ENCODE data around the gene FRYL.

FRYL gene

DNA sequence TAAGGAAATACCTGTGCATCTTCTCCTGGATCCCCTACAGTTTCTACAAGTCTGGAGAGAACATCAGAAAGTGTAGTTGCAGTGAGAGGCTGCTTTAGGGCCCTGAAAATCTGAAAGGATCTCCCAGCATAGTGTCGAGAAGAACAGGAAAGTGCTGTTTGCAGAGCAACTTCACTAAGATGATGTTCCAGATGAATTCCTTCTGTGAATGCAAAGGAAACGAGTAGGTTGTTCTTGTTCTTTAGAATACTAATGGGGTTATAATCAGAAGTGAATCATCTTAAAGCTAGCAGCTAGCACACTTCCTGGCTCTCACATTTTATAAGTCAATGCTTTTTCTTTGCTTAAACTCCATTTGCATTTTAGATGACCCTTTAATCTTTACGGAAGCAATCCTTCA, 236.3 kb downstream of the FRYL start:
- DNase-seq = no peak

DNA sequence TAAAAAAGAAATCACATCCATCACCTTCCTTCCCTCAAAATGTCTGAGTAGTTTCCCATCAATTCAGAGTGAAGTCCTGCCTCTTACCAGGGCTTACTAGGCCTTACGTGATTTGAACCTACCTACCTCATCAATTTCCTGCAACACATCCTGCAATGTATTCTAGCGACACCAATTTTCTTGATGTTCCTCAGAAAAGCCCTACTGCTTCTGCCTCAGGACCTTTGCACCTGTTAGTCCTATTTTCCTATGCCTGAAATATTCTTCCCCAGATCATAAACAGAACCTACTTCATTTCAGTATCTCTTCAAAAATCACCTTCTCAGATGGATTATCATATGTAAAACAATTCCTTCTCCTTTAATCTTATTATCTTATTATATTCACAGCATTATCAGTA, 237.2 kb downstream of the FRYL start:
- no peak for DNase-seq

DNA sequence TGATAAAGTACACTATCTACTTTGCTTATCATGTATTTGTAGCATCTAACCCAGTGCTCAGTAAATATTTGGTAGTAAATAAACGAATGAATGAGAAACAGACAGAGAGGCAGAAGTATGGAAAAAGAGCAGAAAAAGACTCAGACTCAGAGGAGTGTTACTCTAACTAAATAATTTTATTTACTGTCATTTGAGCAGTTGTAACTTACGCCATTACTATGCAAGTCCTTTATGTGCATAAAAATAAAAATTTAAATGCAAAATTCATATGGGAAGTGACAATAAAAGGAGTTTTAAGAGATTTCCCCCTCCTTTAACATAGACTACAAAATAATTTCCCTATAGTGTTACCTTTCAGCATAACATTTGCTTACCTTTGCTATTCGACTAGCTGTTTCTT, 240.5 kb downstream of the FRYL start:
- no peak for DNase-seq

DNA sequence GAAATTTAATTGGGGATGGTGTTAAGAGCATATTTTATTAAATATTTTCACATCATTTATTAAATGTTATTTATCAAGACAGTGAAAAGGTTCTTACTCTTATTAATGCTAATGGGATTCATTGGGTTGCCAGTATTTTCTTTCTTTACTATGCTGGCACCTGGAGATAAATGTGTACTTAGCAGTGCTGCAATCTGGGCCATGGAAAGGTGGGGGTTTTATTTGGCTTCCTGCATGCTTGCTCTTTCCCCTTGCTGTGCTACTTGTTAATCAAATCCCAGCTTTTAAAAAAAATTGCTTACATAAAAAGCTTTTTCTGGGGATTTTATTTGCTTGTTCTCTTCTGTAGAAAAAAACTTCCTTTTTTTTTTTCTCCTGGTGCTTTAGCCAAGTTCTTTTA, 241.7 kb downstream of the FRYL start:
- no peak for DNase-seq

DNA sequence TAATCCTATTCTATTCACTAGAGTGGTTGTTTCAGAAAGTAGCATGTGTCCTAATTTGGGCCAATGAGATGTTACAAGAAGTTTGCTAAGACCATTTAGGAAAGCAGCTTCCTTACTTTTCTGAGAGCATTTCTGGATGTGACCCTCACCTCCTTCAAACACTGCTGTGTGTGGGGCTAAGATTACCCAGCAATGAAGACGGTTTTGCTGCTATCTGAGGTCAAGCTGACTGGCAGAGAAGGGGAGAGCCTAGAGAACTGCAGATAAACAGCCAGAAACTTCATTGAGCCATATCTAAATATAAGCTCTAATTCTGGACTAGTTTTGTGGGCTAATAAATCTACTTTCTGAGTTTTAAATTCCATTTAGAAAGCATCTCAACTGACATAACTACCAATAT, 253.7 kb downstream of the FRYL start:
- DNase-seq = no peak

DNA sequence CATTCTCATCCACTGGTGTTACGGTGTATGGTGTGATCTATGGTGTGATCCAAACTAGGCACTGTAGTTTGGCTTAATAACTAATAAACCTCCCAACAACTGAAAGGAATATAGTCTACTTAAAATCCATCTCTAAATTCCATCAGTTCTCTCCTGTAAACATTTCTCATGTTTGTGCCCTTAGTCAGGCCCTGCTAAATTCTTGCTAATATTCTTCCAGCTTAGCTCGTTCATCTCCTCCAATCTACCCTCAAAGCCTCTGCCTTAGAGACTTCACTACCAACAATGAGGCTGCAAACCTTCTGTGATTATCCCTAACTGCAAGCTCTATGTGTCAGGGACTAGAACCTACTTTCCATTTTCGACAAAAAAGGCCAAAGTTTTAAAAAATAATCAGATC, 261.9 kb downstream of the FRYL start:
- DNase-seq = no peak

DNA sequence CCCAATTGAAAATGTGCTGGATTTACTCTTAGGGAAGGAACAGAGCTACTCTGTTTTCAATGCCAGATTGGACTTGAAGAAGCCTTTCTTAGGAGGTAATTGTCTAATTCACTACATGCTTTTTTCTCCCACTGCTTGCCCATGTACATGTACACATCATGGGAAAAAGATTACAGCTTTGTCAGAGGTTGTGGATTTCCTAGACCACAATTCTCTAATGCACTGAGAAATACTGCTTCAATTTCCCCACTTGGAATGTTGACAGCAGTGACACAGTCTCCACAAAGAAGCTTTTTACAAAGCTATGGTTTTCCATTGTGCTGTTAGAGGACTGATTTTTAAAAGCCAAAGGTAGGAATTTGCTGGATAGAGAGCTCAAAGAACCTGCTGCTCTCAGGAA, 270.5 kb downstream of the FRYL start:
- no peak for DNase-seq

DNA sequence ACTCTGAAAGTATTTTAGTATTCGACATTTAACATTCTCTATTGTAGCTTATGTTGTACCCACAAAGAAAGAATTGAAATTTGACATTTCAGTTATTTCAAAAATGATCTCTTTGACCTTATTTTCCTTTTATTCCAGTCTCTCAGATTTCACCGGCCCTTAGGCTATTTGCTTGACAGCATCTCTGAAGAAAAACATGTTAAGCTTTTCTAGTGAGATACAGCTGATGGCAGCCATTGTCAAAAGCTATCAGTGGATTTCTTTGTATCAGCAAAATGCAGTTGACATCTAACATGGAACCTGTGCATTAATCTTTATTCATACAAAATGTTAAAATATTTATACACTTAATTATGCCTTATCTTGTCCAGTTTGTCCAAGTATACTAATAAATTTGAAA, 273.4 kb downstream of the FRYL start:
- no peak for DNase-seq

DNA sequence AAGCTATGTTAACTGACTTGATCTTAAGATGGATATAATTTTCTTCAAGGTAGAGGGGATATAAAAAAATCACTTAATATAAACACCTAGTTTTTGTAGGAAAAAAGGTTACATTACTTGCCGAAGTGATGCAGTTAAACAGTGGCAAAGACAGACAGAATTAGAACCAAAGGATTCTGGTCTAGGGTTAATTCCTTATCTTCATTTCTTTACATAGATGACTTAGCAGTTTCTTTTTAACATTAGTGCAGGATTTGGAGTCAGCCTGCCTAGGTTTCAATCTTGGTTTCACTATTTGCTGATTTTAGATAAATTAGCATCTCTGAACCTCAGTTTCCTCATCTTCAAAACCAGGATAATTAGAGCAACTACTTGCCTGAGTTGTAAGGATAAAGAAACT, 275.7 kb downstream of the FRYL start:
- no peak for DNase-seq

DNA sequence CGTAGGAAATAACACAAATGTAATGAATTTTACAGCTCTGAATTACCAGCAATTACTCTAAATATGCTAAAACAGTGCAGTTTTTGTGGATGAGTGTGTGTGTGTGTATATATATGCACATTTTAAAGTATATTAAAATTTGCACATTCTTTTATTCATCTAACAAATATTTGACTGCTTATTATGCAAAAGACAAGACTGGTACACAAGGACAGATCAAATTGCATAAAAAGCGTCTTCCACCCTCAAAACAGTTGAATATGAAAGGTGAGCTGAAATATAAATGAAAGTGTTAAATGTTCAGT, 276.1 kb downstream of the FRYL start:
- no peak for DNase-seq

DNA sequence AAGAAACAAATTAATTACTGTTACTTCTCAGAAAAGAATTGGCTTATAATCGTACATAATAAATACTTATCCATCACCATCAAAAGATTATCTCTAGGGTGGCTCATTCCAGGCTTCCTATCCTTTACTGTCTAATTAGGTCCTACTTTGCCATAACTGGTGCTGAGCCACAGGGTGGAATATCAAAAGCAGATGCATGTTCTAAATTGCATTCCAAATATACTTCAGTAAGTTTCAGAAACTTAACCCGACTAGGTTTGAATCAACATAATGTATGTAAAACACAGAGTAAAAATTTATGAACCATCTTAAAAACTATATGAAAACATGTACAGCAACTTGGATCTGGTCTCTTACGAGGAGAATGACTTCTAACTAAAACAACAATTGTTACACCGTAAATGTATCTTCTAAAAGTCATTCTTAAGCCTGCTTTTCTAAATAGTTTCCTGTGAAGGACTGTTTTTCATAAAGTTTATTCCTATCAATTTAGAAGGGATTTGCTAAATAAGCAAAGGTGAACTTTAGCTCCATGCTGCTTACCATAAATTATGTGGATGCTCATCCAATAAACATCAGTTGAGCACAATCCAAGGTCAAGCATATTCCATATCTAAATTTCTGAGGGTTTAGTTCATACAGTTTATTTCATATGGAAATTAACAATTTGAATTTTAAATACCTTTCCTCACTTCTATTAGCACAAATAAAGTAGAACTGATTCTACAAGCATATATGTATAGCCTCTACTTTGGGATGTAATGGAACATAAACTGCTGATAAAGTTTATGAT, 276.6 kb downstream of the FRYL start:
- no peak for DNase-seq

DNA sequence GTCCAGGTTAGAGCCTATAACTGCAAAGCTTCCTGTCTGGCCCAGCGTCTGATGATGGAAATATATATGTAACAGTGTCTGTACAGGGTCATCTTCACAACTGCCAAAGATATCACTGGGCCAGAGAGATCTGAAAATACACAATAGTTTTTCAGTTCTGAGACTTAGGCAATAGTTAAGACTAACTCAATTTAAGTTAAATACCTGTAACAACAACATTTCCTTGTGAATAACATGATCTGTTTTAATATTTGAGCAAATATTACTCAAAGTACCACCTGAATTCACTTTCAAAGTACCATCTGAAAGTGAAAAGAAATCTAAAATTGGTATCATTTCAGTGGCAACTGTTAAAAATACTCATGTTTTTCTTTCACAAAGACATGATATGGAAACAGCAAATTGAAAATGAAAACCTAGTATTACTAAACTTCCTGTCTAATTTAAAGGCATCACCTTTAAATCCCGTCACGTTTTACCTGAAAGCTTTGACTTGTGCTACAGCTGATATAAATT, 280.5 kb downstream of the FRYL start:
- DNase-seq = no peak

DNA sequence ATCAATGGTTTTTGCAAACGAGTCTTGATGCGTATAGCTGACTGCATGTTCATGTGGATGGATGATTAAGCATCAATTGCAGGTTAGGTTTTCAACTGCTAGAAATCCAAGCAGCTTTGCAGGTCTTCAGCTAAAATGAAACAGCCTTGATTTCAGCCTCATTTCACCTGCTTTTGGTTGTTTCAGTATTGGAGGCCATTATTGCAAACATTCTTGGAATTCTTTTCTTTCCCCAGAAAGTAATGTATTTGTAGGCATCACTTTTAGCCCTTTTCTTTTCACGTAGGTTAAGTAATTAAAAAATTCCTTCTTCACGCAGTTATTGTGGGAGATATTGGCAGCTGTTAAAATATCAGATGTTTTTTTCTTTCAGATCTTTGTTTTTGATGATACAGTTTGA, 281.2 kb downstream of the FRYL start:
- no peak for DNase-seq

DNA sequence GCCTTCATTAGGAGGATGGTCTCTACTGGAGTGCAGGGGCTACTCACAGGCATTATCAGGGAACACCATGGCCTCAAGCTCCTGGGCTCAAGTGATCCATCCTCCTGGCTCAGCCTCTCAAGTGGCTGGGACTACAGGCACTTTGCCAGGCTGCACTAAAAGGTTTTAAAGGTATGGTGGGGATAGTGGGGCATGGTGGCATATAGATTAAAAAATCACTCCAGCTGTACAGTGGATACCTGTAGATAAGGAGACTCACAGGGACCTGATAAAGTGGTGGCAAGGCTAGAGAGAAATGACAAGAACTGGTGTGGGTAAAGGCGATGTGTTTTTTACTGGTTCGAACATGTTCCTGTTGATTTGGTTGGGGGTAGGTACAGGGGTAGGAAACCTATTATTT, 284.1 kb downstream of the FRYL start:
- no peak for DNase-seq

DNA sequence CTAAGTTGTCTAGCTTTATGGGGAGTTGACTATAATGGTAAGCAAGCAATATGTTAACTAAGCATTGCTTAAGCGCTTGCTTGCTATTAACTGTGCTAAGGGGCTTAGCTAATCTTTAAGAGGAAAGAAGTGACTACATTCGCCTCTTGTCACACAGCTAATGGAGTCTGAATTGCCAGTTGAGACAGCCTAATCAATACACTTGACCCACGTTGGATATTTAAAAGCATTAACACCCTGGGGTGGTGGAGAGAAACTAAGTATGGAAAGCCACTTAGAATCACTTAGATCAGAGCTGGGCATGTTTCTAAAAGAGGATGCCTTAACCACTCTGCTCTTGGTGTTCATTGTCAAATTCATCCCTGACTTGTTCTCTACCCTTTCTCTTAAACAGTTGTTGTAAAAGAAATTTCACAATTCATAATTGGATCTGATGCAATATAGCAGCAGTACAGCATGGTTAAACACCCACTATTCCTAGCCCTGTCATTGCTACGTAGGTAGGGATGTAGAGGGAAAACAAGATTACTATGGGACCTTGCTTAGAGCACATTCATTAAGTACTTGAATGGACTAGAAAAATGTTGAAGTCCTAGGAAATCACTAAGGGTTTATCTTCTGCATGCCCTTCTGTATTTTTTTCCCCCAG, 286.5 kb downstream of the FRYL start:
- DNase-seq = no peak

DNA sequence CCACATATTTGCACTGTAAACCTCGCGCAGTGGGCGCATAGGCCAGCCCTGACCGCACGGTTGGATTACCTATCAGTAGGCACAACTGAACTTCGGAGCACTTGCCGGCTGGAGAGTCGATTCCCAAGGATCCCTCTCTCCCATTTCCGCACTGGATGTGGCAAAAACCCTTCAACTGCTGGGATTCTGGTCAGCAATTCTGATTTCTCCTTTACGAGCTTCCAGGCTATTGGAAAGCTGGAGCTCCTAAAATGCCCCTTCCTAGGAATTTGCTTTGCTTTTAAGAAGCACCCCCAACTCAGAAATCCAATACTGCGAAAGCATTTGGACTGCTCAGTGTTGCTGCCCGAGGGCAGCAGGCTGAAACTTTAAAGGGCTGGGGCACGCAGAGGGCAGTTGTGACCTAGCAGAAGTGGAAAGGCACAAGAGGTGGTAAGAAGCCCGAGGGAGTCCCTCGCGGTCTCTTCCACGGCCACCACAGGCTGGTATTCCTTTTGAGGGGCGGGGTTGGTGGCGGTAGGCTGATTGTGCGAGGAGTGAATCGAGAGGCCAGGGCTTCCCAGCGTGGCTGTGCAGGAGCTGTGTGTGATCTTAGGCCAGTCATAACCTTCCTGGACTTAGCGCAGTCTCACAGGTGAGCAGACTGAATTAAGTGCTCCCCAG, 288.4 kb downstream of the FRYL start:
- DNase-seq = no peak

DNA sequence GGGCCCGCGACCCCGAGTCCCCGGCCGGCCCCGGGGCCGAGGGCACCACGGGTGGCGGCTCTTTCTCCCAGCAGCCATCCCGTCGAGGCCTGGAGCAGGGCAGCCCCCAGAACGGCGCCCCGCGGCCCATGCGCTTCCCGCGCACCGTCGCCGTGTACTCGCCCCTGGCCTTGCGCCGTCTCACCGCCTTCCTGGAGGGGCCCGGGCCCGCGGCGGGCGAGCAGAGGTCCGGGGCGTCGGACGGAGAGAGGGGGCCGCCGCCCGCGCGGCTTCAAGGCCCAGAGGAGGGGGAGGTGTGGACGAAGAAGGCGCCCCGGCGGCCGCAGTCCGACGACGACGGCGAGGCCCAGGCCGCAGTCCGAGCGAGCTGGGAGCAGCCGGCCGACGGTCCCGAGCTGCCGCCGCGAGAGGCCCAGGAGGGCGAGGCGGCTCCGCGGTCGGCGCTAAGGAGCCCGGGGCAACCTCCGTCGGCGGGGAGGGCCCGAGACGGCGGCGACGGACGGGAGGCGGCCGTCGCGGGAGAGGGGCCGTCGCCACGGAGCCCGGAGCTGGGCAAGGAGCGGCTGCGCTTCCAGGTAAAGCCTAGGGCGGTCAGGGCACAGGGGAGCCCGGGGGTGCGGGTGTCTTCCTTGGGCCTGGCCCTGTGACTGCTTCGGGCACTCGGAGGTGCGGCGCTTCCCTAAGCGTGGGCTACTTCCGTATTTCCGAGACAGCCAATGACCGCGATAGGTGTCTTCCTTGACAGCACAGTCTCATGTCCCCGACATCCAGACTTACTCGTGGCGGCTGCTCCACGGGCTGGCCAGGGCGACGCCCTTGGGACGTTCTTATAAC, 289.2 kb downstream of the FRYL start:
- DNase-seq = peak; percentile 59

DNA sequence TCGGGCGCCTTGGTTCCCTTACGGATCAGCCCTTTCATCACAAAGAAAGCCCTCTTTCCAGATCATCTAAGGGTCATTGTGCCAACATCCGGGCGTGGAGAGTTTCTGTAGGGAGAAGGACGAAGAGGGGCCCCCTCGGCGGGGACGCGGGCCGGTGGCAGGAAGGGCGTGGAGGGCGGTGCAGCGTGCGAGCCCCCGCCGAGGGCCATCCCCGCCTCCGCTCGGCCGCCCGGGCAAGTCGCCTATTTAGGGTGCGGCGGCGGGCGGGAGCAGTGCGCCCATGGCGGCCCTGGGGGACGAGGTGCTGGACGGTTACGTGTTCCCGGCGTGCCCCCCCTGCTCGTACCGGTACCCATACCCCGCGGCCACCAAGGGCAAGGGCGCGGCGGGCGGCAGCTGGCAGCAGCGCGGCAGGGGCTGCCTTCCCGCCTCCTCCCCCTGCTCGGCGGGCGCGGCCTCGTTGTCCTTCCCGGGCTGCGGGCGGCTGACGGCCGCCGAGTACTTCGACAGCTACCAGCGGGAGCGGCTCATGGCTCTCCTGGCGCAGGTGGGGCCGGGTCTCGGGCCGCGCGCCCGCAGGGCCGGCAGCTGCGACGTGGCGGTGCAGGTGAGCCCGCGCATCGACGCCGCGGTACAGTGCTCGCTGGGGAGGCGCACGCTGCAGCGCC, 289.9 kb downstream of the FRYL start, which contains the start of gene ZAR1:
Gene ZAR1 (plus strand): TSS at position 241 of the 668 bp plus-strand sequence. CDS start 40 bp downstream, at position 281.
- DNase-seq = peak; percentile 70

DNA sequence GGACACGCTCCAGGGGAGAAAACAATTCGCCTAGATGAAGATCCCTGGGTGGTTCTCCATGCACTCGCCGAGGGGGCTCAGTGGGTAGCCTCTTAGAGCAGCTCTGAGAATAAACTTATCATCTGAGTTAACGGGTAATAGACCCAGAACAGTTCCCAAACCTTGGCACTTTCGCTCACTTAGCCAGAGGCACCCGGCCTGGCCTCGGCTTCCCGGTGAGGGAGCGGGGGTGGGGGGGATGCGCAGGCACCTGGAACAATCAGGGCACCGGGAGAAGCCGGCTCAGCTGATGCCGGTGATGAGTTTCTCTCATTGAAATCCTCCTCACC, 290.4 kb downstream of the FRYL start:
- no peak for DNase-seq

DNA sequence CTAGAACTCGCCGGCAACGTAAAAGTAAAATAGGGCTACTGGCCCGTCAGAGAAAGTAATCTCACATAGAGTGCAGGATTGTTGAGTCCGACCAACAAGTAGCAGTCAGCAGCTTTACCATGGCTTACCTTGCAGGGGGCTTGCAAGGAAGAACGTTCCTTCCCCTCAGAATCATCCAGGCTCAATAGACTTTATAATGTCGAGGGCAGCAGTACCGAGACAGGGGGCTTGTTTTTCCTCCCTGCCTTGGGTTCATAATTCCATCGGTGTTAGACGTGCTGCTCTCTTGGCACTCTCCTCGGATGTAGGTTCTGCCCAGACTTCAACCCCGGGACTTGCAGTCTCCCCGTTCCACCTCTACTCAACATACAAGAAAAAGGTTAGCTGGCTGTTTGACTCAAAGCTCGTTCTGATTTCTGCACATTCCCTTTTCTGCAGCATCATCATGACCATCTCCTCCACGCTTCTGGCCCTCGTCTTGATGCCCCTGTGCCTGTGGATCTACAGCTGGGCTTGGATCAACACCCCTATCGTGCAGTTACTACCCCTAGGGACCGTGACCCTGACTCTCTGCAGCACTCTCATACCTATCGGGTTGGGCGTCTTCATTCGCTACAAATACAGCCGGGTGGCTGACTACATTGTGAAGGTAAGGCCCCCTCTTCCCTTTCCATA, 295.4 kb downstream of the FRYL start:
- DNase-seq = peak; percentile 49

DNA sequence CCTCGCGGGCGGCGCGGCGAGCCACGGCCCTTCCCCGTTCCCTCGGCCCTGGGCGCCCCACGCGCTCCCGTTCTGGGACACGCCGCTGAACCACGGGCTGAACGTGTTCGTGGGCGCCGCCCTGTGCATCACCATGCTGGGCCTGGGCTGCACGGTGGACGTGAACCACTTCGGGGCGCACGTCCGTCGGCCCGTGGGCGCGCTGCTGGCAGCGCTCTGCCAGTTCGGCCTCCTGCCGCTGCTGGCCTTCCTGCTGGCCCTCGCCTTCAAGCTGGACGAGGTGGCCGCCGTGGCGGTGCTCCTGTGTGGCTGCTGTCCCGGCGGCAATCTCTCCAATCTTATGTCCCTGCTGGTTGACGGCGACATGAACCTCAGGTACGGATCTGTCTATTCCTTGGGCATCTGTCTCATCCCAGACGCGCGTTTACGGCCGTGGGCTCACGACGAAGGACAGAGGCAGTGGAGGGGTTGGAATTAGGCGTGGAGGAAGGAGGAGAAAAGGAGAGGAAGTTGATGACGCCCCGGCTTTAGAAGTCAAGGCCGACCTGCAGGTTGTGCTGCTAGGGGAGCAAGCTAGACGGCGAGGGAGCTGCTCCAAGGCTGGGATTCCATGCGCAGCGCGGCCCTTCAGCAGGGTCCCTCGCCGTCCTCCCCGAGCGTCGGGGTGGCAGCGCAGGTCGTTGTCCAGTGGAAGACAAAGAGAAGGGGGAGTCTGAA, 296.1 kb downstream of the FRYL start:
- DNase-seq = peak; percentile 66

Measured in retina (tissue), 1 donor.